Endometrial microvascular endothelial cells (primary cell): Measurements from ENCODE around the gene LCA5. TPM values are rescaled to one million over a fixed set of nuclear protein-coding genes. Genes with fewer than 3 reads are reported as not detected.

ENCODE experiments used
- total RNA-seq: library from RNA; depleted of rRNA; stranded (reverse); fragments of >200 nt; gene quantifications from one replicate; pipeline ENCODE4 v1.2.3, GENCODE V29; 2015; ENCODE audit errors: inconsistent ontology term

The LCA5 gene
- total RNA-seq, 1 donor from 2014 or later, result 2.4 TPM

Other genes starting within 250 kb of the LCA5 start
- gene SH3BGRL2, start 93.9 kb upstream of the LCA5 start, total RNA-seq, result 19.6 TPM